H1 (cell line): ENCODE measurements around the gene GNAL. TPM values are rescaled to one million over a fixed set of nuclear protein-coding genes. Genes with fewer than 3 reads are reported as not detected.
A peak's percentile ranks its signal among the peaks of the same experiment; 100 is the strongest.

Source experiments
- CTCF ChIA-PET: fragments of 300-600 bp; sonication (Branson Sonifier 250); formaldehyde crosslinking; loops from one replicate; lab custom pipeline; 2021; ENCODE audit not compliant: partially characterized antibody; lab: Charles Lee
- POLR2A ChIA-PET: fragments of 300-600 bp; sonication (Branson Sonifier 250); formaldehyde crosslinking; loops from one replicate; lab custom pipeline; 2021; ENCODE audit warnings: inconsistent platforms; ENCODE audit not compliant: partially characterized antibody; lab: Charles Lee
- DNase-seq, 2 experiments: peaks; one replicate each; pipeline versions ENCODE4 v3.0.0 to v3.0.0-alpha.2; 2010 to 2022; ENCODE audit warnings: low spot score in 2 of 2, low read depth in 1 of 2, mixed read lengths in 1 of 2
- FAIRE-seq: peaks from 2 replicates; lab custom pipeline; 2011; peaks lifted over from hg19 to GRCh38; lab: Jason Lieb, UNC
- H2AFZ ChIP-seq: 2 replicates; pipeline ENCODE4 v1.8.1; 2012; ENCODE audit warnings: low read length, inconsistent platforms
- H2AK5ac ChIP-seq: 2 replicates; pipeline ENCODE4 v1.6.1; 2013; ENCODE audit warnings: low read depth, low read length
- H2BK120ac ChIP-seq: replicated peaks from 2 replicates; pipeline ENCODE3; 2013; ENCODE audit warnings: low read depth, low read length, inconsistent platforms
- H2BK12ac ChIP-seq: 2 replicates; pipeline ENCODE4 v1.6.1; 2013; ENCODE audit warnings: low read depth, low read length
- H2BK15ac ChIP-seq: 2 replicates; pipeline ENCODE4 v1.6.1; 2013; ENCODE audit warnings: low read length
- H2BK20ac ChIP-seq: 2 replicates; pipeline ENCODE4 v1.6.1; 2013; ENCODE audit warnings: low read length
- H2BK5ac ChIP-seq: 2 replicates; pipeline ENCODE4 v1.6.1; 2013; ENCODE audit warnings: low read depth, low read length
- H3K14ac ChIP-seq: 2 replicates; pipeline ENCODE4 v1.6.1; 2013; ENCODE audit warnings: inconsistent platforms; ENCODE audit not compliant: insufficient read length
- H3K18ac ChIP-seq: 2 replicates; pipeline ENCODE4 v1.6.1; 2013; ENCODE audit warnings: low read length; ENCODE audit errors: extremely low read depth
- H3K23ac ChIP-seq: 2 replicates; pipeline ENCODE4 v1.6.1; 2013; ENCODE audit warnings: inconsistent platforms; ENCODE audit not compliant: insufficient read length
- H3K23me2 ChIP-seq: 2 replicates; pipeline ENCODE4 v1.6.1; 2013; ENCODE audit warnings: low read depth, low read length
- H3K27ac ChIP-seq: 2 replicates; pipeline ENCODE4 v1.6.1; 2011; ENCODE audit warnings: low read depth, low read length, inconsistent platforms
- H3K27me3 ChIP-seq, 4 experiments: replicated peaks in 1 of 4; 1 replicate in 1 of 4; 2 replicates in 3 of 4; pipeline versions ENCODE4 v1.6.1 to v1.8.1; 2011 to 2013; ENCODE audit warnings: low read length in 3 of 4, mild to moderate bottlenecking in 3 of 4, inconsistent platforms in 2 of 4, mixed read lengths in 2 of 4, moderate library complexity in 1 of 4; ENCODE audit not compliant: control insufficient read depth in 3 of 4, insufficient read depth in 3 of 4; ENCODE audit errors: extremely low read depth in 1 of 4
- H3K36me3 ChIP-seq, 4 experiments: 2 replicates each; pipeline versions ENCODE4 v1.6.1 to v1.8.1; 2011 to 2013; ENCODE audit warnings: mild to moderate bottlenecking in 4 of 4, low read length in 3 of 4, moderate library complexity in 2 of 4, control low read depth in 1 of 4, inconsistent platforms in 1 of 4; ENCODE audit not compliant: insufficient read depth in 4 of 4, control insufficient read depth in 2 of 4
- H3K4ac ChIP-seq: replicated peaks from 2 replicates; pipeline ENCODE3; 2013; ENCODE audit warnings: low read length, low read depth, mixed read lengths, inconsistent platforms; ENCODE audit not compliant: insufficient read length
- H3K4me1 ChIP-seq, 4 experiments: replicated peaks in 1 of 4; 1 replicate in 1 of 4; 2 replicates in 3 of 4; pipeline versions ENCODE4 v1.6.1 to v1.8.1; 2011 to 2013; ENCODE audit warnings: low read length in 3 of 4, inconsistent platforms in 2 of 4, mixed read lengths in 1 of 4; ENCODE audit not compliant: insufficient read depth in 4 of 4, control insufficient read depth in 3 of 4
- H3K4me2 ChIP-seq, 2 experiments: 2 replicates each; pipeline versions ENCODE4 v1.6.1 to v1.8.1; 2011 to 2013; ENCODE audit warnings: low read depth in 2 of 2, low read length in 2 of 2, control low read depth in 1 of 2, inconsistent platforms in 1 of 2, mild to moderate bottlenecking in 1 of 2; ENCODE audit not compliant: insufficient read depth in 1 of 2
- H3K4me3 ChIP-seq, 4 experiments: fragments of 200-600, 300-600 bp in 1 of 4; sonication (generic), shearing (Covaris generic), sonication (Bioruptor Twin) in 1 of 4; 2 replicates each; pipeline versions ENCODE4 v1.5.1 to v1.8.1; 2011 to 2016; ENCODE audit warnings: low read length in 4 of 4, low read depth in 3 of 4, control low read depth in 2 of 4, inconsistent platforms in 2 of 4, mild to moderate bottlenecking in 2 of 4, mixed read lengths in 1 of 4, moderate library complexity in 1 of 4; ENCODE audit not compliant: insufficient read depth in 2 of 4; ENCODE audit errors: extremely low read depth in 1 of 4
- H3K56ac ChIP-seq: replicated peaks from 2 replicates; pipeline ENCODE3; 2013; ENCODE audit warnings: low read depth, mild to moderate bottlenecking, mixed read lengths, low read length, inconsistent platforms; ENCODE audit not compliant: insufficient read length
- H3K79me1 ChIP-seq: 2 replicates; pipeline ENCODE4 v1.6.1; 2013; ENCODE audit warnings: low read depth, low read length, control low read depth
- H3K79me2 ChIP-seq, 2 experiments: 2 replicates each; pipeline versions ENCODE4 v1.6.1 to v1.8.1; 2012 to 2013; ENCODE audit warnings: low read length in 2 of 2, mild to moderate bottlenecking in 2 of 2, inconsistent platforms in 1 of 2; ENCODE audit not compliant: insufficient read depth in 2 of 2, control insufficient read depth in 1 of 2
- H3K9ac ChIP-seq, 4 experiments: replicated peaks in 1 of 4; 1 replicate in 1 of 4; 2 replicates in 3 of 4; pipeline versions ENCODE4 v1.6.1 to v1.8.1; 2011 to 2013; ENCODE audit warnings: low read depth in 3 of 4, low read length in 3 of 4, control low read depth in 2 of 4, mild to moderate bottlenecking in 2 of 4, moderate library complexity in 2 of 4, inconsistent platforms in 1 of 4; ENCODE audit errors: extremely low read depth in 1 of 4
- H3K9me3 ChIP-seq, 2 experiments: 2 replicates each; pipeline versions ENCODE4 v1.6.1 to v1.8.1; 2012 to 2013; ENCODE audit warnings: mild to moderate bottlenecking in 2 of 2, moderate library complexity in 2 of 2, control low read depth in 1 of 2, inconsistent platforms in 1 of 2, low read depth in 1 of 2, low read length in 1 of 2, mixed read lengths in 1 of 2; ENCODE audit not compliant: insufficient read depth in 2 of 2
- H4K20me1 ChIP-seq, 2 experiments: replicated peaks in 1 of 2; 2 replicates each; pipeline versions ENCODE3 to v1.8.1; 2011 to 2013; ENCODE audit warnings: inconsistent platforms in 2 of 2, low read length in 2 of 2, mild to moderate bottlenecking in 1 of 2; ENCODE audit not compliant: insufficient read depth in 2 of 2, control insufficient read depth in 1 of 2
- H4K5ac ChIP-seq: 2 replicates; pipeline ENCODE4 v1.6.1; 2013; ENCODE audit warnings: low read length, low read depth, mixed read lengths, inconsistent platforms; ENCODE audit not compliant: insufficient read length
- H4K8ac ChIP-seq: 2 replicates; pipeline ENCODE4 v1.8.0; 2013; ENCODE audit warnings: mild to moderate bottlenecking, moderate library complexity, low read length, inconsistent platforms; ENCODE audit not compliant: insufficient read depth; ENCODE audit errors: extremely low read depth
- H4K91ac ChIP-seq: replicated peaks from 2 replicates; pipeline ENCODE3; 2013; ENCODE audit warnings: low read length, mixed read lengths, inconsistent platforms; ENCODE audit not compliant: insufficient read length
- JUND ChIP-seq: IDR thresholded peaks from 2 replicates; pipeline ENCODE4 v1.6.1; 2011; ENCODE audit warnings: mild to moderate bottlenecking, improper control_type of control experiment, low read length
- RAD21 ChIP-seq, 2 experiments: IDR thresholded peaks in 1 of 2; conservative IDR thresholded peaks in 1 of 2; 2 replicates each; pipeline ENCODE4 v1.6.1; 2011; ENCODE audit warnings: low read depth in 2 of 2, low read length in 2 of 2, improper control_type of control experiment in 1 of 2, inconsistent platforms in 1 of 2, mild to moderate bottlenecking in 1 of 2, moderate library complexity in 1 of 2
- RFX5 ChIP-seq: IDR thresholded peaks from 2 replicates; pipeline ENCODE4 v1.6.1; 2011; ENCODE audit warnings: low read depth, low read length, improper control_type of control experiment, borderline replicate concordance
- TAF1 ChIP-seq: IDR thresholded peaks from 2 replicates; pipeline ENCODE4 v1.6.1; 2011; ENCODE audit warnings: mild to moderate bottlenecking, low read depth, low read length
- WGBS, 2 experiments: shearing (Covaris generic) in 1 of 2; methylation state at CpG; one replicate each; pipeline versions ENCODE4 v1.1.6 to v1.1.7; 2013 to 2015; ENCODE audit warnings: low lambda C conversion rate in 2 of 2, mixed read lengths in 2 of 2, inconsistent platforms in 1 of 2, low coverage in 1 of 2, missing lambda C conversion rate in 1 of 2; ENCODE audit not compliant: insufficient replicate concordance in 2 of 2, insufficient coverage in 1 of 2, insufficient read length in 1 of 2; ENCODE audit errors: extremely low coverage in 1 of 2, missing lambda C conversion rate in 1 of 2; 5-methylcytosine and 5-hydroxymethylcytosine counted together
- polyA plus RNA-seq, 7 experiments: library from polyadenylated mRNA; depleted of rRNA in 3 of 7; stranded (reverse) in 5 of 7; unstranded in 2 of 7; fragments of >200 nt in 5 of 7; fragments of 200-250 nt in 2 of 7; gene quantifications; 1 replicate in 5 of 7; 2 replicates in 1 of 7; 4 replicates in 1 of 7; pipeline versions ENCODE4 v1.2.1 to v1.2.3, GENCODE V29; 2011 to 2013; ENCODE audit warnings: missing spikeins in 2 of 7, mixed read lengths in 2 of 7
- total RNA-seq: library from RNA; stranded (reverse); fragmentation: NEBNext Ultra II Directional; extraction: Animal tissue kit (Norgen Biotek cat#: 25700); gene quantifications from 2 replicates; pipeline ENCODE4 v1.2.1, GENCODE V29; 2021
- TF ChIP-seq, protein P1 (sequence below), 3 experiments: IDR thresholded peaks; 1 replicate in 2 of 3; 2 replicates in 1 of 3; pipeline versions ENCODE4 v1.5.1 to v1.6.1; 2011; ENCODE audit warnings: low read length in 3 of 3, mild to moderate bottlenecking in 3 of 3, inconsistent platforms in 2 of 3, low read depth in 1 of 3, moderate library complexity in 1 of 3; ENCODE audit not compliant: insufficient read depth in 1 of 3; ENCODE audit errors: control extremely low read depth in 1 of 3

The GNAL gene
- total and polyA plus RNA-seq, 2 of the 8 experiments (the other 6 are each of a cell fraction or from before 2014, with no cell fraction given): 13.2 to 18.3 TPM

DNA sequence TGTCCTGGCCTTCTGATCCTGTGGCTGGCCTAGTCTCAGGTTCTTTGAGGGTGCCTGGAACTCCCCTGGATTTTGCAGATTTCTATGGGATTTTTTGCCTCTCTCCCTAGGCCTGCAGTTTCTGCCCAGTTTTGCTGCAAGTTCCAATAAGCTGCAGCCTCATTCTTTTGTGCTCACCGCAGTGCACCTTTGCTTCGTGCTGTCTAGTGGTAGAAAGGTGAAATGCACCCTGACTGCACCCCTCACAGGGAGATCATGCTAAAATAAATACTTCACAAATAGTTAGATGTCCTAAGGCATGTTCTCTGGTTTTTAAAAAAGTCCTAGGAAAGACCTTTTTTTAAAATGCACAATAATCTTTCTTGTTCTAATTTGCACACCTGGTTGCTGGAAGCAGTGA lies 72.5 kb downstream of the GNAL start:
- Histone ChIP-seq H2AK5ac (no peak overlapping the region), H4K8ac (peak overlapping the region; percentile 71; the same call in 1 of the 2 replicates), H3K23me2 (no peaks in the 10 kb centered on the region), H3K56ac (no peak overlapping the region), H3K9ac (no peak overlapping the region), H3K27ac (no peak overlapping the region), H3K4me2 (no peak overlapping the region), H3K4me3 (no peak overlapping the region), H4K91ac (no peak overlapping the region), H2BK12ac (peak overlapping the region; percentile 42; the same call in 1 of the 2 replicates), H3K27me3 (no peaks in the 10 kb centered on the region), H3K23ac (no peak overlapping the region), H2AFZ (0 out of 2 replicates have a peak overlapping the region, but pooled peaks have one; percentile 15), H4K20me1 (no peaks in the 10 kb centered on the region), H3K4ac (no peak overlapping the region), H3K36me3 (no peaks in the 10 kb centered on the region), H3K14ac (no peak overlapping the region), H4K5ac (no peak overlapping the region), H3K79me1 (no peaks in the 10 kb centered on the region), H2BK120ac (no peak overlapping the region), H2BK15ac (0 out of 2 replicates have a peak overlapping the region, but pooled peaks have one; percentile 0), H3K79me2 (no peaks in the 10 kb centered on the region), H2BK20ac (no peak overlapping the region), H3K4me1 (peaks cover 0 to 13% (median 7%) of the 10 kb centered on the region in 4 experiments), H3K18ac (peak overlapping the region; percentile 56; the same call in 1 of the 2 replicates), H2BK5ac (peak overlapping the region; percentile 49; the same call in 1 of the 2 replicates), H3K9me3 (no peaks in the 10 kb centered on the region)
- POLR2A ChIA-PET: no interaction called here
- DNase-seq: no peak
- WGBS, 2 experiments: 74% methylated on average over 2 of the region's 2 CpGs; no CpG with 5 or more reads in 1 of the 2 experiments
- TF ChIP-seq JUND (no peak), TAF1 (no peak), RAD21 (IDR thresholded peaks at IDR 0.05 in 1 of 2, conservative IDR thresholded peaks at IDR 0.05 in 1 of 2; ENCODE audit: low read depth in 2 of 2, low read length in 2 of 2) (peak; percentile 36 to 51), RFX5 (no peak)
- TF ChIP-seq, protein P1, sequence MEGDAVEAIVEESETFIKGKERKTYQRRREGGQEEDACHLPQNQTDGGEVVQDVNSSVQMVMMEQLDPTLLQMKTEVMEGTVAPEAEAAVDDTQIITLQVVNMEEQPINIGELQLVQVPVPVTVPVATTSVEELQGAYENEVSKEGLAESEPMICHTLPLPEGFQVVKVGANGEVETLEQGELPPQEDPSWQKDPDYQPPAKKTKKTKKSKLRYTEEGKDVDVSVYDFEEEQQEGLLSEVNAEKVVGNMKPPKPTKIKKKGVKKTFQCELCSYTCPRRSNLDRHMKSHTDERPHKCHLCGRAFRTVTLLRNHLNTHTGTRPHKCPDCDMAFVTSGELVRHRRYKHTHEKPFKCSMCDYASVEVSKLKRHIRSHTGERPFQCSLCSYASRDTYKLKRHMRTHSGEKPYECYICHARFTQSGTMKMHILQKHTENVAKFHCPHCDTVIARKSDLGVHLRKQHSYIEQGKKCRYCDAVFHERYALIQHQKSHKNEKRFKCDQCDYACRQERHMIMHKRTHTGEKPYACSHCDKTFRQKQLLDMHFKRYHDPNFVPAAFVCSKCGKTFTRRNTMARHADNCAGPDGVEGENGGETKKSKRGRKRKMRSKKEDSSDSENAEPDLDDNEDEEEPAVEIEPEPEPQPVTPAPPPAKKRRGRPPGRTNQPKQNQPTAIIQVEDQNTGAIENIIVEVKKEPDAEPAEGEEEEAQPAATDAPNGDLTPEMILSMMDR (IDR thresholded peaks at IDR 0.05; ENCODE audit: control extremely low read depth in 1 of 3, insufficient read depth in 1 of 3, low read depth in 1 of 3, low read length in 3 of 3): peak; percentile 30 to 55 (median 43); a peak in 3 of 4 replicates
- peak; percentile 84 for FAIRE-seq
- CTCF ChIA-PET: interaction anchor here (0.8 to 2.9 kb wide), 32 partner anchors 8 to 234 kb away, joined by 3 to 13 read pairs (median 4); partner anchors contain the start of gene CHMP1B
